GM12872 (cell line): ENCODE data around the gene NDRG3.

Source experiments
- CTCF ChIP-seq: IDR thresholded peaks from 3 replicates; pipeline ENCODE4 v1.5.1; 2011; ENCODE audit warnings: low read depth, mild to moderate bottlenecking, low read length, moderate library complexity; ENCODE audit not compliant: insufficient read depth

Gene NDRG3

GRCh38 chr20:36670665-36671357 is 75.1 kb downstream of the NDRG3 start:
- TF ChIP-seq CTCF = no peak

GRCh38 chr20:36666181-36666740 is 79.6 kb downstream of the NDRG3 start:
- TF ChIP-seq CTCF = peak; percentile 15; the same call in 1 of the 3 replicates

- TF ChIP-seq CTCF = no peak
These were observed 82.9 kb downstream of the NDRG3 start for GRCh38 chr20:36663031-36663430.

GRCh38 chr20:36658300-36658699 is 87.6 kb downstream of the NDRG3 start:
- TF ChIP-seq CTCF = no peak

- TF ChIP-seq CTCF = no peak
These were observed 89.2 kb downstream of the NDRG3 start for GRCh38 chr20:36656733-36657132.

- TF ChIP-seq CTCF = no peak
These were observed 90.9 kb downstream of the NDRG3 start for GRCh38 chr20:36655004-36655403.

- no peak for TF ChIP-seq CTCF
These were observed 91.4 kb downstream of the NDRG3 start for GRCh38 chr20:36654506-36654905.
